Neural progenitor cell (in vitro differentiated cells): Measurements from ENCODE around the gene AFF3.
"Not testable (repeated sequence)": the region's sequence is repeated elsewhere in the genome, so short reads cannot be mapped to it uniquely, and the experiment has no call there.

ENCODE experiments used
- CTCF ChIP-seq: fragments of 200-600 bp; sonication (generic); IDR thresholded peaks from 2 replicates; pipeline ENCODE4 v1.5.1; 2017; ENCODE audit warnings: antibody characterized with exemption, mild to moderate bottlenecking
- EZH2 ChIP-seq: fragments of 200-600 bp; sonication (generic); IDR thresholded peaks from 2 replicates; pipeline ENCODE4 v1.6.1; 2017; ENCODE audit warnings: antibody characterized with exemption, mild to moderate bottlenecking, moderate library complexity

GRCh38 chr2:100098855-100099254 is 43.5 kb downstream of the AFF3 start:
- TF ChIP-seq CTCF, EZH2: not testable (repeated sequence)
